Activated naive CD8-positive, alpha-beta T cell treated with anti-CD3 and anti-CD28 coated beads, Interleukin-2, amount 10 ng/mL, durations not matched to agents 7 days and 5 days (primary cell): ENCODE data around the gene PDE11A. TPM values are rescaled to one million over a fixed set of nuclear protein-coding genes. Genes with fewer than 3 reads are reported as not detected.

ENCODE experiments used
- total RNA-seq, 2 experiments: library from RNA; stranded (reverse); gene quantifications; one replicate each; pipeline ENCODE4 v1.2.3, GENCODE V29; 2021

PDE11A gene
- total RNA-seq, 2 experiments from 2014 or later: not detected

Other genes with a start within 250 kb of the PDE11A start
- gene RBM45, start 39.7 kb upstream of the PDE11A start, total RNA-seq: 10 to 100 TPM; 15.6 to 17.4 TPM
- gene OSBPL6, start 121.7 kb upstream of the PDE11A start, total RNA-seq: under 1 TPM; 0.08 to 0.20 TPM